Stimulated activated CD4-positive, alpha-beta T cell treated with anti-CD3 and anti-CD28 coated beads, Interleukin-15, amount 100 ng/mL, for 24 hours (primary cell): Measurements from ENCODE around the gene CRACR2B.

Experiments used
- DNase-seq: peaks from one replicate; pipeline ENCODE4 v3.0.0-alpha.2; 2020

CRACR2B gene

GRCh38 chr11:855330-855674, 27.6 kb downstream of the CRACR2B start:
- DNase-seq, result no peak

GRCh38 chr11:855796-856195, 28.1 kb downstream of the CRACR2B start:
- no peak for DNase-seq

- DNase-seq, result no peak
Observed at GRCh38 chr11:856397-856796, 28.7 kb downstream of the CRACR2B start.

GRCh38 chr11:858053-858761, 30.5 kb downstream of the CRACR2B start:
- no peak for DNase-seq

GRCh38 chr11:858762-859339, 31.1 kb downstream of the CRACR2B start:
- DNase-seq, result no peak

- no peak for DNase-seq
Observed at GRCh38 chr11:859394-860131, 31.8 kb downstream of the CRACR2B start.

GRCh38 chr11:860234-861104, 32.8 kb downstream of the CRACR2B start:
- no peak for DNase-seq

GRCh38 chr11:861105-861479, 33.4 kb downstream of the CRACR2B start:
- DNase-seq, result no peak

GRCh38 chr11:862081-862661, 34.5 kb downstream of the CRACR2B start:
- no peak for DNase-seq

GRCh38 chr11:862696-863022, 34.9 kb downstream of the CRACR2B start:
- no peak for DNase-seq

GRCh38 chr11:863023-863909, 35.5 kb downstream of the CRACR2B start:
- DNase-seq, result no peak

GRCh38 chr11:863910-864827, 36.5 kb downstream of the CRACR2B start:
- DNase-seq, result no peak

- no peak for DNase-seq
Observed at GRCh38 chr11:864898-865297, 37.2 kb downstream of the CRACR2B start.

GRCh38 chr11:865462-866430, 38.0 kb downstream of the CRACR2B start:
- no peak for DNase-seq

- DNase-seq, result no peak
Observed at GRCh38 chr11:866481-866880, 38.8 kb downstream of the CRACR2B start.

- no peak for DNase-seq
Observed at GRCh38 chr11:867856-868358, 40.2 kb downstream of the CRACR2B start.

- DNase-seq, result no peak
Observed at GRCh38 chr11:868394-868793, 40.7 kb downstream of the CRACR2B start.

- no peak for DNase-seq
Observed at GRCh38 chr11:868802-869201, 41.1 kb downstream of the CRACR2B start.

GRCh38 chr11:869399-870126, 41.8 kb downstream of the CRACR2B start:
- DNase-seq, result no peak
